COLO668 (cell line): Measurements from ENCODE around the gene LGALS3.

Experiments
- DNase-seq: peaks from one replicate; lab custom pipeline; 2025; ENCODE audit not compliant: unreplicated experiment; lab: John Stamatoyannopoulos, UW

The LGALS3 gene

GRCh38 chr14:55180434-55180833, 51.4 kb downstream of the LGALS3 start:
- DNase-seq, result no peak

GRCh38 chr14:55188686-55189295, 59.7 kb downstream of the LGALS3 start:
- no peak for DNase-seq

GRCh38 chr14:55190906-55191202, 61.8 kb downstream of the LGALS3 start:
- no peak for DNase-seq

- DNase-seq, result peak; percentile 97
These were observed 62.4 kb downstream of the LGALS3 start, which contains the start of gene DLGAP5 for GRCh38 chr14:55191203-55192053. DLGAP5 (minus strand) TSS chr14:55191585; CDS start chr14:55189179, 2,406 bp downstream.

GRCh38 chr14:55192054-55192621, 63.1 kb downstream of the LGALS3 start:
- no peak for DNase-seq

- no peak for DNase-seq
These were observed 65.8 kb downstream of the LGALS3 start for GRCh38 chr14:55194656-55195355.
